HG02938 (cell line): ENCODE measurements around the gene SARS1.

Experiments
- ATAC-seq: cut with Tn5 transposase; IDR thresholded peaks from one replicate; pipeline ENCODE4 v1.9.1; 2021; ENCODE audit warnings: mild to moderate bottlenecking, moderate library complexity; ENCODE audit not compliant: unreplicated experiment

The SARS1 gene

GRCh38 chr1:109225711-109226445 is 12.2 kb downstream of the SARS1 start:
- no peak for ATAC-seq

- no peak for ATAC-seq
Measured at GRCh38 chr1:109228167-109228566, 14.4 kb downstream of the SARS1 start.

GRCh38 chr1:109229531-109230127 is 15.9 kb downstream of the SARS1 start:
- ATAC-seq: no peak

- no peak for ATAC-seq
Measured at GRCh38 chr1:109231066-109231465, 17.3 kb downstream of the SARS1 start.

- ATAC-seq: no peak
Measured at GRCh38 chr1:109235137-109235536, 21.4 kb downstream of the SARS1 start.

GRCh38 chr1:109237512-109237911 is 23.8 kb downstream of the SARS1 start:
- no peak for ATAC-seq

- ATAC-seq: no peak
Measured at GRCh38 chr1:109238382-109238781, 24.7 kb downstream of the SARS1 start.

GRCh38 chr1:109239047-109239408 is 25.3 kb downstream of the SARS1 start:
- ATAC-seq: no peak

- ATAC-seq: peak; percentile 65
Measured at GRCh38 chr1:109239409-109240068, 25.8 kb downstream of the SARS1 start.

GRCh38 chr1:109240158-109241152 is 26.7 kb downstream of the SARS1 start:
- ATAC-seq: no peak

- ATAC-seq: no peak
Measured at GRCh38 chr1:109241344-109241743, 27.6 kb downstream of the SARS1 start.

GRCh38 chr1:109241841-109242345 is 28.2 kb downstream of the SARS1 start:
- no peak for ATAC-seq

- no peak for ATAC-seq
Measured at GRCh38 chr1:109242387-109242786, 28.7 kb downstream of the SARS1 start.

GRCh38 chr1:109243221-109243620 is 29.5 kb downstream of the SARS1 start:
- no peak for ATAC-seq

- ATAC-seq: no peak
Measured at GRCh38 chr1:109243860-109244552, 30.3 kb downstream of the SARS1 start.

- no peak for ATAC-seq
Measured at GRCh38 chr1:109246141-109246551, 32.4 kb downstream of the SARS1 start.

GRCh38 chr1:109247401-109248365 is 34.0 kb downstream of the SARS1 start:
- ATAC-seq: no peak

GRCh38 chr1:109248444-109248796 is 34.7 kb downstream of the SARS1 start:
- no peak for ATAC-seq
